ENCODE measurements around the gene VPS8. TPM values are rescaled to one million over a fixed set of nuclear protein-coding genes. Genes with fewer than 3 reads are reported as not detected.

Gene VPS8
- total RNA-seq, 2 donors from 2014 or later, result 49.7 to 70.0 TPM

DNA sequence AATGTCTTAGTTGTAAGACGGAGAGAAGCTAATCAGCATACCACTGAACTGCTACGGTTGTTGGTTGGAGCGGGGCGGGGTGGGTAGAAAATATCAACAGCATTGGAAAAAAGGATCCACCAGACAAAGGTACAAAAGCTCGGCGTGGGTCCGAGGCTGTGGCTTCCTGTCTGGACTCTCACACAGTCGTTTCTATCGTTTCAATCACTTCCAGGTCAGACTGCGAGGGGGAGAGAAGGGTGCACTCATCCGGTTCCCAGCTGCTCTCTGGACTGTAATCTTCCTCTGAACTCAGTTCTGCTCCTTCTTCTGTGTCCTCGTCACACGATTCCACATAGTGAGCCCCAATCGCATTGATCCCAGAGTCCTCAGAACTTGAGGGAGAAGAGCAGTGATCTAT is 270.9 kb downstream of the VPS8 start:
- no peaks in the 10 kb centered on the region for H3K4me1 ChIP-seq (ENCODE audit: control insufficient read depth, insufficient read depth, low read length)
- TF ChIP-seq, protein P1, sequence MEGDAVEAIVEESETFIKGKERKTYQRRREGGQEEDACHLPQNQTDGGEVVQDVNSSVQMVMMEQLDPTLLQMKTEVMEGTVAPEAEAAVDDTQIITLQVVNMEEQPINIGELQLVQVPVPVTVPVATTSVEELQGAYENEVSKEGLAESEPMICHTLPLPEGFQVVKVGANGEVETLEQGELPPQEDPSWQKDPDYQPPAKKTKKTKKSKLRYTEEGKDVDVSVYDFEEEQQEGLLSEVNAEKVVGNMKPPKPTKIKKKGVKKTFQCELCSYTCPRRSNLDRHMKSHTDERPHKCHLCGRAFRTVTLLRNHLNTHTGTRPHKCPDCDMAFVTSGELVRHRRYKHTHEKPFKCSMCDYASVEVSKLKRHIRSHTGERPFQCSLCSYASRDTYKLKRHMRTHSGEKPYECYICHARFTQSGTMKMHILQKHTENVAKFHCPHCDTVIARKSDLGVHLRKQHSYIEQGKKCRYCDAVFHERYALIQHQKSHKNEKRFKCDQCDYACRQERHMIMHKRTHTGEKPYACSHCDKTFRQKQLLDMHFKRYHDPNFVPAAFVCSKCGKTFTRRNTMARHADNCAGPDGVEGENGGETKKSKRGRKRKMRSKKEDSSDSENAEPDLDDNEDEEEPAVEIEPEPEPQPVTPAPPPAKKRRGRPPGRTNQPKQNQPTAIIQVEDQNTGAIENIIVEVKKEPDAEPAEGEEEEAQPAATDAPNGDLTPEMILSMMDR (conservative IDR thresholded peaks at IDR 0.05), result no peak
- no peak overlapping the region for H3K9ac ChIP-seq (ENCODE audit: extremely low read depth, low read length, poor library complexity, severe bottlenecking)
- WGBS, 2 experiments (ENCODE audit: insufficient coverage in 1 of 2, insufficient read length in 1 of 2), result 86 to 91% methylated on average over 13 to 14 of the region's 14 CpGs
- no peak overlapping the region for H3K4me3 ChIP-seq (ENCODE audit: low read length)
- H3K27me3 Mint-ChIP-seq (ENCODE audit: insufficient read depth), result no peaks in the 10 kb centered on the region
- no peaks in the 10 kb centered on the region for H3K36me3 ChIP-seq (ENCODE audit: control insufficient read depth, insufficient read depth, low read length)
- no peak overlapping the region for H3K27ac ChIP-seq (ENCODE audit: low read depth, low read length)
- no peak overlapping the region for H3K4me3 Mint-ChIP-seq
- no peaks in the 10 kb centered on the region for H3K4me1 Mint-ChIP-seq
- H3K27me3 ChIP-seq (ENCODE audit: control insufficient read depth, insufficient read depth, low read length, poor library complexity, severe bottlenecking), result no peaks in the 10 kb centered on the region
- no peak overlapping the region for H3K27ac Mint-ChIP-seq
- no peaks in the 10 kb centered on the region for H3K9me3 Mint-ChIP-seq
- DNase-seq, result no peak
- no peaks in the 10 kb centered on the region for H3K36me3 Mint-ChIP-seq (ENCODE audit: low read depth)
- no peaks in the 10 kb centered on the region for H3K9me3 ChIP-seq (ENCODE audit: control insufficient read depth, low read length)

DNA sequence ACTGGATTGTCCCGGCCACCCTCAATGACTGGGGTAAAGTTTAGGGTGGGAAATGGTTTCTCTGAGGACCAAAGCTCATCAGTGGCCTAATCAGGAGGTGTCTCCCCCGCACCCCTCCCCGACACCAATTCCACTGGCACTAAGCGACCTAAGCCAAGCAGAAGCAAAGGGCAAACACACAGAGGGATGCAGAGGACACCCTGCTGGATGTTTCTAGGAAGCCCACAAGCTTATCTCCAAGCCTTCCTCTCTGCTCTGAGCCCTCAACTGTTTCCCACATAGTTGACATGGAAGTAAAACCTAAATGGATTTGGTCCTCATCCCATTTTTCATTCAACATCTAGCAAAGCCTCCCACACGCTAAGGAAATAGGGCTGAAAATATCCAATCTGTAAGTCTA is 272.4 kb downstream of the VPS8 start:
- Histone ChIP-seq H3K27ac (ENCODE audit: low read depth, low read length) (no peak overlapping the region), H3K36me3 (ENCODE audit: control insufficient read depth, insufficient read depth, low read length) (no peaks in the 10 kb centered on the region), H3K4me1 (ENCODE audit: control insufficient read depth, insufficient read depth, low read length) (no peaks in the 10 kb centered on the region), H3K4me3 (ENCODE audit: low read length) (no peak overlapping the region), H3K27me3 (ENCODE audit: control insufficient read depth, insufficient read depth, low read length, poor library complexity, severe bottlenecking) (no peaks in the 10 kb centered on the region), H3K9ac (ENCODE audit: extremely low read depth, low read length, poor library complexity, severe bottlenecking) (no peak overlapping the region), H3K9me3 (ENCODE audit: control insufficient read depth, low read length) (no peaks in the 10 kb centered on the region)
- H3K27ac Mint-ChIP-seq, result no peak overlapping the region
- H3K36me3 Mint-ChIP-seq (ENCODE audit: low read depth), result no peaks in the 10 kb centered on the region
- 91 to 98% methylated on average over 4 to 5 of the region's 5 CpGs for WGBS, 2 experiments (ENCODE audit: insufficient coverage in 1 of 2, insufficient read length in 1 of 2)
- no peaks in the 10 kb centered on the region for H3K4me1 Mint-ChIP-seq
- H3K9me3 Mint-ChIP-seq, result no peaks in the 10 kb centered on the region
- no peak for DNase-seq
- TF ChIP-seq, protein P1 (conservative IDR thresholded peaks at IDR 0.05), result no peak
- H3K4me3 Mint-ChIP-seq, result no peak overlapping the region
- no peaks in the 10 kb centered on the region for H3K27me3 Mint-ChIP-seq (ENCODE audit: insufficient read depth)

DNA sequence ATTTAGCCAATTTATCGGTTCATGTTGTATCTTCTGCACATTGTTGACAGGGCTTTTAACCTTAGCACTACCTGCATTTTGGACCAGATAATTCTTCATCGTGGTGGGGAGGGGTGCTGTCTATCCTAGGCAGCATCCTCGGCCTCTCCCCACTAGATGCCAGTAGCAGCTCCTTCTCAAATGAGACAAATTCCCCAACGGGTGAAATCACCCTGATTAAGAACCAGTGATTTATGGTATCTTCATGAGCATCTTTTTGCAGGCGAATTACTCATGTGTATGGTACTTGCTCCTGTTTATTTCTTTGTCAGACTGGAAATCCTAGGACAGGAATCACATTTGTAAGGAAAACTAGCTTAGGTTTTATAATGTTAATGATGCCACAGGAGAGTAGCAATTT is 272.9 kb downstream of the VPS8 start:
- Histone ChIP-seq H3K9me3 (ENCODE audit: control insufficient read depth, low read length) (no peaks in the 10 kb centered on the region), H3K9ac (ENCODE audit: extremely low read depth, low read length, poor library complexity, severe bottlenecking) (no peak overlapping the region), H3K27ac (ENCODE audit: low read depth, low read length) (no peak overlapping the region), H3K36me3 (ENCODE audit: control insufficient read depth, insufficient read depth, low read length) (no peaks in the 10 kb centered on the region), H3K4me1 (ENCODE audit: control insufficient read depth, insufficient read depth, low read length) (no peaks in the 10 kb centered on the region), H3K4me3 (ENCODE audit: low read length) (no peak overlapping the region), H3K27me3 (ENCODE audit: control insufficient read depth, insufficient read depth, low read length, poor library complexity, severe bottlenecking) (no peaks in the 10 kb centered on the region)
- Mint-ChIP-seq H3K27ac (no peak overlapping the region), H3K36me3 (ENCODE audit: low read depth) (no peaks in the 10 kb centered on the region), H3K4me3 (no peak overlapping the region), H3K9me3 (no peaks in the 10 kb centered on the region), H3K4me1 (no peaks in the 10 kb centered on the region), H3K27me3 (ENCODE audit: insufficient read depth) (no peaks in the 10 kb centered on the region)
- no peak for DNase-seq
- WGBS, 2 experiments (ENCODE audit: insufficient coverage in 1 of 2, insufficient read length in 1 of 2), result 89 to 98% methylated on average over 4 to 5 of the region's 5 CpGs
- TF ChIP-seq, protein P1 (conservative IDR thresholded peaks at IDR 0.05), result peak; percentile 7
